Measurements from ENCODE around the gene DNAAF3. TPM values are rescaled to one million over a fixed set of nuclear protein-coding genes. Genes with fewer than 3 reads are reported as not detected.
A peak's percentile ranks its signal among the peaks of the same experiment; 100 is the strongest.

The DNAAF3 gene
- polyA plus RNA-seq, 1 donor (not counting 4 experiments of a cell fraction or from before 2014, with no cell fraction given) = 14.3 TPM

DNA sequence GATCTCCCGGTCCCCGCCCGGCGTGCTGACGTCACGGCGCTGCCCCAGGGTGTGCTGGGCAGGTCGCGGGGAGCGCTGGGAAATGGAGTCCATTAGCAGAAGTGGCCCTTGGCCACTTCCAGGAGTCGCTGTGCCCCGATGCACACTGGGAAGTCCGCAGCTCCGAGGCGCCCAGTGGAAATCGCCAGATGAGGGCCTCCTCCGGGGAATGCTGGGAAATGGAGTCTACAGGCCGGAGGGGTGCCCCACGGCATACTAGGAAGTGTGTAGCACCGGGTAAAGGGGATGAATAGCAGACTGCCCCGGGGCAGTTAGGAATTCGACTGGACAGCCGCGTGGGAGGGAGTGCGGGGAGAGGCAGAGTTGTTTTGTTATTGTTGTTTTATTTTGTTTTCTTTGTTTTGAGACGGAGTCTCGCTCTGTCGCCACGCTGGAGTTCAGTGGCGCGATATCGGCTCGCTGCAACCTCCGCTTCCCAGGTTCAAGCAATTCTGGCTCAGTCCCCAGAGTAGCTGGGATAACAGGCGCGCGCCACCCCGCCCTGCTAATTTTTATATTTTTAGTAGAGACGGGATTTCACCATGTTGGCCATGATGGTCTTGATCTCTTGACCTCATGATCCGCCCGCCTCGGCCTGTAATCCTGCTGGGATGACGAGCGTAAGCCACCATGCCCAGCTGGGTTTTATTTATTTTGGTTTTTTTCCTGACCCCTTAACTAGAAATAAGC lies 48.6 kb downstream of the DNAAF3 start:
- Histone ChIP-seq H2AFZ (ENCODE audit: control insufficient read depth, low read length) (peak overlapping the region; percentile 93), H3K79me2 (ENCODE audit: control insufficient read depth, insufficient read depth, low read length) (peaks cover 44% of the 10 kb centered on the region), H3K4me2 (ENCODE audit: control insufficient read depth, extremely low read depth, insufficient read depth, low read depth, low read length) (peak overlapping the region; percentile 90), H3K36me3 (ENCODE audit: control insufficient read depth in 2 of 2, extremely low read depth in 1 of 2, insufficient read depth in 2 of 2, low read length in 2 of 2) (peaks cover 0 to 1% of the 10 kb centered on the region in 2 experiments), H4K20me1 (ENCODE audit: control insufficient read depth, extremely low read depth, insufficient read depth, low read length) (peaks cover 9% of the 10 kb centered on the region), H3K4me3 (ENCODE audit: control insufficient read depth in 2 of 3, extremely low read depth in 1 of 3, insufficient read depth in 2 of 3, low read depth in 1 of 3, low read length in 3 of 3) (peak overlapping the region; percentile 81 to 83 (median 82)), H3K4me1 (ENCODE audit: control insufficient read depth, extremely low read depth, insufficient read depth, low read length) (peaks cover 11% of the 10 kb centered on the region), H3K9ac (ENCODE audit: control insufficient read depth, extremely low read depth, insufficient read depth, low read length) (peak overlapping the region; percentile 79), H3K9me1 (ENCODE audit: control insufficient read depth, extremely low read depth, insufficient read depth, low read length) (no peaks in the 10 kb centered on the region), H3K9me3 (ENCODE audit: control insufficient read depth, low read depth, low read length) (no peaks in the 10 kb centered on the region), H3K27ac (ENCODE audit: control insufficient read depth, insufficient read depth, low read length) (peak overlapping the region; percentile 61), H3K27me3 (ENCODE audit: control insufficient read depth, extremely low read depth, insufficient read depth, low read length) (no peaks in the 10 kb centered on the region)
- peak; percentile 76 for FAIRE-seq
- no peak for TF ChIP-seq EZH2 (IDR thresholded peaks at IDR 0.05; ENCODE audit: low read length)
- TF ChIP-seq, protein P1, sequence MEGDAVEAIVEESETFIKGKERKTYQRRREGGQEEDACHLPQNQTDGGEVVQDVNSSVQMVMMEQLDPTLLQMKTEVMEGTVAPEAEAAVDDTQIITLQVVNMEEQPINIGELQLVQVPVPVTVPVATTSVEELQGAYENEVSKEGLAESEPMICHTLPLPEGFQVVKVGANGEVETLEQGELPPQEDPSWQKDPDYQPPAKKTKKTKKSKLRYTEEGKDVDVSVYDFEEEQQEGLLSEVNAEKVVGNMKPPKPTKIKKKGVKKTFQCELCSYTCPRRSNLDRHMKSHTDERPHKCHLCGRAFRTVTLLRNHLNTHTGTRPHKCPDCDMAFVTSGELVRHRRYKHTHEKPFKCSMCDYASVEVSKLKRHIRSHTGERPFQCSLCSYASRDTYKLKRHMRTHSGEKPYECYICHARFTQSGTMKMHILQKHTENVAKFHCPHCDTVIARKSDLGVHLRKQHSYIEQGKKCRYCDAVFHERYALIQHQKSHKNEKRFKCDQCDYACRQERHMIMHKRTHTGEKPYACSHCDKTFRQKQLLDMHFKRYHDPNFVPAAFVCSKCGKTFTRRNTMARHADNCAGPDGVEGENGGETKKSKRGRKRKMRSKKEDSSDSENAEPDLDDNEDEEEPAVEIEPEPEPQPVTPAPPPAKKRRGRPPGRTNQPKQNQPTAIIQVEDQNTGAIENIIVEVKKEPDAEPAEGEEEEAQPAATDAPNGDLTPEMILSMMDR (optimal IDR thresholded peaks at IDR 0.05 in 1 of 3, IDR thresholded peaks at IDR 0.05 in 1 of 3, conservative IDR thresholded peaks at IDR 0.05 in 1 of 3; ENCODE audit: extremely low read depth in 1 of 3, insufficient read depth in 2 of 3, low read length in 3 of 3) = no peak
- peak; percentile 86 for DNase-seq (ENCODE audit: low read depth, low spot score)
- dilution Hi-C loops (cut with MboI; ENCODE audit: extremely low pct_ligation_motif_present, low sequenced_read_pairs) = no loop called here

DNA sequence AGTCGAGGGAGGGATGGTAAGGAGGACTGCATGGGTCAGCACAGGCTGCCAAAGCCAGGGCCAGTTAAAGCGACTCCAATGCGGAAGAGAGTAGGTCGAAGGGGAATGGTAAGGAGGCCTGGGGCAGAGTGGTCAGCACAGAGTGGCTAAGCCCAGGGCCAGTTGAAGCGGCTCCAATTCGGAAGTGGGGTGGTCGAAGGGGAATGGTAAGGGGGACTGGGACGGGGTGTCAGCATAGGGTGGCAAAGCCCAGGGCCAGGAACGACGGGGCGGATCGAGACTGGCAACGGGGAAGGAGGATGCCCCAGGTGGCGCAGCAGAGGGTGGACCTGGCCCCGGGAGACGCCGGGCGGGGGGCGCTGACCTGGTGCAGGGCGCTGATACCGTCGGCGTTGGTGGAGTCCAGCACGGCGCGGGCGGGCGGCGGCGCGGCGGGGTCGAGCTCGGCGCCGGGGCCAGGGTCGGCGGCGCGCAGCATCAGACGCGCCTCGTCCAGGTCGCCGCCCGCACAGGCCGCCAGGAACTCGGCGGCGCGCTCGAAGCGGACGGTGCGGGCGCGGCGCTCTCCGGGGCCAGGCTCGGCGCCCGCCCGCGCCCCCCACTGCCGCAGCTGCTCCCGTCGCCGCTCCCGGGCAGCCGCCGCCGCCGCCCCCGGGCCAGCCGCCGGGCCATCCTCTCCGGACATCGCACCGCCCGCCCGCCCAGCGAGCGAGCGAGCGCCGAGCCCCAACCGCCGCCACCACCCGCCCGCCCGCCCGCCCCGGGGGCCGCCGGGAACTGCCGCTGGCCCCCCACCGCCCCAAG lies 49.4 kb downstream of the DNAAF3 start, which contains the start of gene PPP1R12C:
TSS of gene PPP1R12C (minus strand) at position 779 of the 804 bp plus-strand sequence. CDS start at position 685, 94 bp downstream.
- Histone ChIP-seq H3K79me2 (ENCODE audit: control insufficient read depth, insufficient read depth, low read length) (peaks cover 52% of the 10 kb centered on the region), H3K4me1 (ENCODE audit: control insufficient read depth, extremely low read depth, insufficient read depth, low read length) (peaks cover 11% of the 10 kb centered on the region)
- FAIRE-seq = no peak

More for the DNA sequence above, 49.4 kb downstream of the DNAAF3 start, which contains the start of gene PPP1R12C:
- Histone ChIP-seq H2AFZ (ENCODE audit: control insufficient read depth, low read length) (peak within 1 kb of the TSS; percentile 93), H3K9me3 (ENCODE audit: control insufficient read depth, low read depth, low read length) (no peaks in the 10 kb centered on the region), H3K9ac (ENCODE audit: control insufficient read depth, extremely low read depth, insufficient read depth, low read length) (peak within 1 kb of the TSS; percentile 84), H4K20me1 (ENCODE audit: control insufficient read depth, extremely low read depth, insufficient read depth, low read length) (peaks cover 9% of the 10 kb centered on the region), H3K27me3 (ENCODE audit: control insufficient read depth, extremely low read depth, insufficient read depth, low read length) (no peaks in the 10 kb centered on the region), H3K9me1 (ENCODE audit: control insufficient read depth, extremely low read depth, insufficient read depth, low read length) (no peaks in the 10 kb centered on the region), H3K4me2 (ENCODE audit: control insufficient read depth, extremely low read depth, insufficient read depth, low read depth, low read length) (peak within 1 kb of the TSS; percentile 90), H3K4me3 (ENCODE audit: control insufficient read depth in 2 of 3, extremely low read depth in 1 of 3, insufficient read depth in 2 of 3, low read depth in 1 of 3, low read length in 3 of 3) (peak within 1 kb of the TSS; percentile 82 to 83 (median 83)), H3K27ac (ENCODE audit: control insufficient read depth, insufficient read depth, low read length) (peak within 1 kb of the TSS; percentile 61), H3K36me3 (ENCODE audit: control insufficient read depth in 2 of 2, extremely low read depth in 1 of 2, insufficient read depth in 2 of 2, low read length in 2 of 2) (peaks cover 0 to 3% of the 10 kb centered on the region in 2 experiments)
- no peak for DNase-seq (ENCODE audit: low read depth, low spot score)
- dilution Hi-C loops (cut with MboI; ENCODE audit: extremely low pct_ligation_motif_present, low sequenced_read_pairs) = no loop called here
- no peak for TF ChIP-seq EZH2 (IDR thresholded peaks at IDR 0.05; ENCODE audit: low read length)
- TF ChIP-seq, protein P1 (optimal IDR thresholded peaks at IDR 0.05 in 1 of 3, IDR thresholded peaks at IDR 0.05 in 1 of 3, conservative IDR thresholded peaks at IDR 0.05 in 1 of 3; ENCODE audit: extremely low read depth in 1 of 3, insufficient read depth in 2 of 3, low read length in 3 of 3) = no peak
